22Rv1 (cell line): ENCODE results near the gene CENPL.

ENCODE experiments used
- ZFX ChIP-seq: fragments of 450-650 bp; IDR thresholded peaks from 2 replicates; pipeline ENCODE4 v1.6.1; 2017; ENCODE audit warnings: antibody characterized with exemption, borderline replicate concordance
- TF ChIP-seq, protein P1 (sequence below): fragments of 450-650 bp; IDR thresholded peaks from 2 replicates; pipeline ENCODE4 v1.5.1; 2017; ENCODE audit warnings: mild to moderate bottlenecking

DNA sequence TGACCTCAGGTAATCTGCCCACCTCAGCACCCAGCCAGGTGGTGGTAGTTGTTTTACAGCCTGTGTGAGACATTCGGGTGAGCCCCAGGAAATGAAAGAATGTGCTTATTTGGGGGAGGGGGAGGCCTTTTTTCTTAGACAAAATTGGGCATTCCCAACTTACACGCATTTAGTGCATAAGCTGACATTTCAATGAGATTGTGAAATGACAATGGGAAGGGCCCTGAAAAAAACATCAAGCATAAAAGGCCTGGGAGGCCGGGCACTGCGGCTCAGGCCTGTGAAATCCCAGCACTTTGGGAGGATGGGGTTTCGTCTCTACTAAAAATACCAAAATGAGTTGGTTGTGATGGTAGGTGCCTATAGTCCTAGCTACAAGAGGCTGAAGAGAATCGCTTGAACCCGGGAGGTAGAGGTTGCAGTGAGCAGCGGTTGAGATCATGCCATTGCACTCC, 38.1 kb upstream of the CENPL start:
- TF ChIP-seq, protein P1, sequence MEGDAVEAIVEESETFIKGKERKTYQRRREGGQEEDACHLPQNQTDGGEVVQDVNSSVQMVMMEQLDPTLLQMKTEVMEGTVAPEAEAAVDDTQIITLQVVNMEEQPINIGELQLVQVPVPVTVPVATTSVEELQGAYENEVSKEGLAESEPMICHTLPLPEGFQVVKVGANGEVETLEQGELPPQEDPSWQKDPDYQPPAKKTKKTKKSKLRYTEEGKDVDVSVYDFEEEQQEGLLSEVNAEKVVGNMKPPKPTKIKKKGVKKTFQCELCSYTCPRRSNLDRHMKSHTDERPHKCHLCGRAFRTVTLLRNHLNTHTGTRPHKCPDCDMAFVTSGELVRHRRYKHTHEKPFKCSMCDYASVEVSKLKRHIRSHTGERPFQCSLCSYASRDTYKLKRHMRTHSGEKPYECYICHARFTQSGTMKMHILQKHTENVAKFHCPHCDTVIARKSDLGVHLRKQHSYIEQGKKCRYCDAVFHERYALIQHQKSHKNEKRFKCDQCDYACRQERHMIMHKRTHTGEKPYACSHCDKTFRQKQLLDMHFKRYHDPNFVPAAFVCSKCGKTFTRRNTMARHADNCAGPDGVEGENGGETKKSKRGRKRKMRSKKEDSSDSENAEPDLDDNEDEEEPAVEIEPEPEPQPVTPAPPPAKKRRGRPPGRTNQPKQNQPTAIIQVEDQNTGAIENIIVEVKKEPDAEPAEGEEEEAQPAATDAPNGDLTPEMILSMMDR = no peak
- no peak for TF ChIP-seq ZFX
